Measurements from ENCODE around the gene RBM18.

The RBM18 gene

GRCh38 chr9:122220673-122221182 is 43.9 kb downstream of the RBM18 start:
- no peak for DNase-seq

DNA sequence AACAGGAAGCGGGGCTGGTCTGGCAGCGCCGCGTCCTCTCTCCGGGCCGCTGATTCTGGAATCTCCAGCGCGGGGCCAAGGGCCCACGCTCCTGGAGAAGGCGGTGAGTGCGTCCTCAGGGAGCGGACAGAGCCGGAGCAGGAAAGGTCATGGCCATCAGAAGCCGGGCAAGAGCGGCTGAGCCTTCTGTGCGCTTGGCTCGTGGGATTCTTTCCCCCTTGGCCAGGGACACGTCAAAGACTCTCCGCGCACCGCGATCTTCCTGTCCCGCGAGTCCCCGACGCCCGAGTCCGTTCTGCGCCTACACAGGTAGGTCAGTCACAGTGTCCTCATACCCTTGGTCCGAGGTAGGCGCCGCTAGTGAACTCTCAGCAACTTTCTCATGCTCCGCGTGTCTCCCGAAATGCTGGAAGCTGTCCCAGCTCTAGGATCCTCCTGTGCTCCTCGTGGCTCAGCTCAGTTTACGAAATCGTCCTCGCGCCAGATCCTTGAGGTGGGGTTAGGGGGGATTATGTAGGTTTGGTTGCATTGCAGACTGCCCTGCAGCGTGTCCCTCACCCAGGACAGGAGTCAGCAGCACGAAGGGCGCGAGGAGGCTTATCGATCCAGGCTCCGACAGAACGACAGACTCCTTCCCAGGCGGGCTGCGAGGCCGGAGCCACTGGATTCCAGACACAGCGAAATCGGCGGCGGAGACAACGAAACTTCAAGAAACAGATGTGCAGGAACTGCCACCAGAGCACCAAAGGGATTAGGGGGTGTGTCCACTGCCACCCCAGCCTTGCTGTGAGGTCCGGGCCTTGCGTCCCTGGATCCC is 44.6 kb downstream of the RBM18 start:
- DNase-seq, result no peak

GRCh38 chr9:122218935-122219855 is 45.4 kb downstream of the RBM18 start:
- DNase-seq, result no peak

DNA sequence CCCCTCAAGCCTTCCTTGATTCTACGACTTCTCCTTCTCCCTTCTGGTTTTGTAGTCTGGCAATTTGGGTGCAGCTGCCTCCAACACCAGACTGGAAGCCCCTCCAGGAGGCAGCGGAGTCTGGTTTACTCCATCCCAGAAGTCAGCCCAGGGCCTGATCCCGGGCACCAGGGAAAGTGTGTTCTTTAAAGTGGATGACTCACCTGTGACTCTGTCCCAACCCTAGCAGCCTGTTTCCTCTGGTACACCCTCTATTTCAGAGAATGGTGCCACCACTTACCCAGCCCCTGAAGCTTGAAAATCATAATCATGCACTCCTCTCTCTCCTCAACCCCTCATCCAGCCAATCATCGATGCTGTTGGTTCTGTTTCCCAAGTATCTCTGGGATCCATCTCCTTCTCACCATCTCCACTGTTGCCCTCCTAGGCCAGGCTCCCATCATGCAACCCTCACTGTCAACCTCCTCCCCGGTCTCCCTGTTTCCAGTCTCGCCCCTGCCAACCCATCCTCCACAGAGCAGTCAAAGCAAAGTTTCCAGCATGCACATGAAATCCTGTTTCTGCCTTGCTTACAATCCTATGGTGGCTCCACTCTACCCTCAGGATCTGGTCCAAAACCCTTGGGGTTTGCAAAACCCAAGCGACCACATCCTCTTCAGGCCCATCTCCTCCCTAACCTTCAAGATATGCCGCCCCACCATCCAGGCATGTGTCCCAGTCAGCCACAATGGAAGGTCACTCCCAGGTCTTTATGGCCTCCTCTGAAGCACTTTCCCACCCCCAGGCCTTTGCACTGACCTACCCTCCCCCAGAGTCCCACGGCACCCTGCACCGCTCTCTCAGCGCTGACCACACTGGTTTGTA is 46.3 kb downstream of the RBM18 start:
- DNase-seq, result no peak

DNA sequence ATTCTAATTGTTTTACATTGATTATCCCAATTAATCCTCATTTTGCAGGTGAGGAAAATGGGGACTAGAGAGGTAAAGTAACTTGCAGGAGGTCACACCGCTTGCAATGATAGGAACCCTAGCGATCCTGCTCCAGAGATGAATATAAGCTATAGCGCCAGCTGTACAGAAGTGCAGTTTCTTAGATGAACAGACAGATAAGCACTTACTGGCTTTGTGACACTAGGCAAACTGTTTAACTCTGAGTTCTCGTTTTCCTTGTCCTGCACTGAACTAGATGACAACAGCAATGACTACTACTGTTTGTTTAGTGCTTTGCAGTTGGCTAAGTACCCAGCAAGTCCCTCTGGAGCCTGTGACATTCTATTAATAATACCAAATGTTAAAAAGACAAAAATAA is 47.0 kb downstream of the RBM18 start:
- no peak for DNase-seq

- DNase-seq, result no peak
Observed at GRCh38 chr9:122216798-122217418, 47.7 kb downstream of the RBM18 start.

- DNase-seq, result no peak
Observed at GRCh38 chr9:122216138-122216797, 48.4 kb downstream of the RBM18 start.

- DNase-seq, result no peak
Observed at GRCh38 chr9:122215663-122216062, 49.0 kb downstream of the RBM18 start.

- no peak for DNase-seq
Observed at GRCh38 chr9:122214507-122214906, 50.1 kb downstream of the RBM18 start.

DNA sequence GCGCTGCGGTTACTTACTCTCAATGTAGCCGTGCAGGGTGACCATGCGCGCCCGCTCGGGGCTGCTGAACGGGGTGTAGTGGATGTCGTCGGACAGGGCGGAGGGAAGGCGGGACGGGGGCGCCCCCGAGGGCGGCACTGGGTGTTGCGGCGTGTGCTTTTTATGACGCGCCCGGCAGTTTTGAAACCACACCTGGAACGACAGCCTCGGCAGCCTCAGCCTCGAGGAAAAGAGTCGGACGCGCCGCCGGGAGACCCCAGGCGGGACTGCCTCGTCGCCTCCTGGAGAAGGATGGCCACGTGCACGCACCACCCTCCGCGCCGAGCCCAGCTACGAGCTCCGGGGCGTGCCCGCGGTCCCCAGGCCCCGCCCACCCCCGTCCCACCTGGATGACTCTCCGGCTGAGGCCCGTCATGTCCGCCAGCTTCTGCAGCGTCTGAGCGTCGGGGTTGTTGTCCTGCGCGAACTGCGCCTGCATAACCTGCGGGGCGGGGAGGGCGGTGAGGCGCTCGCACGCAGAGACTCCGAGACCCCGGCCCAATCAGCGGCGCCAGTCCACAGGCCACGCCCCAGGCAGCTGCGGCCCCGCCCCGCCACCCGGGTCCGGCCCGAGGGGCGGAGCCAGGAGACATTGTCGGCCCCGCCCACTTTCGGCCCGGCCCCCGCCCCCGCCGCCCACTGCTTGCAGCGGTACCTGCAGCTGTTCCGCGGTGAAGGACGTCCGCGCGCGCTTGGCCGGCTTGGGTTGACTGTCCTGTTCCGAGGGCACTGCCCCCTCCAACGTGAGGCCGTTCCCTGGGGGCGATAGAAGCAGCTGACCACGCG is 50.8 kb downstream of the RBM18 start:
- no peak for DNase-seq

DNA sequence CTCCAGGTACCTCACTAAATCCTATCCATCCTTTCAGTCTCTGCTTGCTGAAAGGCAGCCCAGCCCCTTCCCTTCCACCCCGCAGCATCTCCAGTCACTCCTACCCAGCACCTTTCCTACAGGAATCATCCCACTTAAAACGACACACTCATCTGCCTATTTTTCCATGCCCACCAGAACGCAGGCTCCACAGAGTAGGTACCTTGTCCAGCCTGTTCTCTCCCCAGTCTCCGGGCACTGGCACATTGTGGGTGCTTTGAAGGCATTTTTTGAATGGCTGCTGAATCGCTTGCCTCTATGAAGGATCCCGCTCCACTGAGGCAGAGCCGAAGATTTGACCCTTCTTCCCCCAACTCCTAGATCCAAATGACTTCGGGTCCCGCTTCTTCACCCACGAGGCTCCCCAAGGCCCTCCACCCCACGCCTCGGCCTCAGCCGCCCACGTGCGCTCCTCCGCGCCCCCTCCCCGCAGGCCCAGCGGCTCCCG is 51.5 kb downstream of the RBM18 start:
- no peak for DNase-seq

DNA sequence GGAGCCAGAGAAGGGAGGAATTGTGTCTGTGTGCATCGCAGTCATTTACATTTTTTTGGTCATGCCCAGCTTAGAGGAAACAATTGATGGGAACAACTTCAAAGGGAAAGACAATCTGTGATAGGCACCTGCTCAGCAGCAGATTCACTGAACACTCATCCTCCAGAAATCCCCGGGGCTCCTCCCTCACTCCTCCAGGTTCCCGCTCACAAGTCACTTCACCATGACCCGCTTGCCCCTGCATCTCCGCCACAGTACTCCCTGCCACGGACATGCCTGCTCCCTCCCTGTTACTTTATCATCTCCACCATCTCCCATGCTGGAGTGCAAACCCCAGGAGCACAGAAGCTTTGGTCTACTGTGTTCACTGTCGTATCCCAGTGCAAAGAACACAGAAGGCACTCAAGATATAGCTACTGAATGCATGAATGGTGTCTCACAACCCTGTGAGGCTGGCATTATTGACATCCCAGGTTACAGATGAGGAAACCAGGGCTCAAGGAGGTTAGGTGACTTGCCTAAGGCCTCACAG is 52.1 kb downstream of the RBM18 start:
- no peak for DNase-seq

GRCh38 chr9:122209451-122209850 is 55.2 kb downstream of the RBM18 start:
- no peak for DNase-seq

- no peak for DNase-seq
Observed at GRCh38 chr9:122207096-122207495, 57.5 kb downstream of the RBM18 start.

GRCh38 chr9:122206118-122207046 is 58.3 kb downstream of the RBM18 start:
- peak; percentile 14 for DNase-seq

GRCh38 chr9:122205176-122205575 is 59.5 kb downstream of the RBM18 start:
- no peak for DNase-seq

- no peak for DNase-seq
Observed at GRCh38 chr9:122204491-122204890, 60.1 kb downstream of the RBM18 start.

DNA sequence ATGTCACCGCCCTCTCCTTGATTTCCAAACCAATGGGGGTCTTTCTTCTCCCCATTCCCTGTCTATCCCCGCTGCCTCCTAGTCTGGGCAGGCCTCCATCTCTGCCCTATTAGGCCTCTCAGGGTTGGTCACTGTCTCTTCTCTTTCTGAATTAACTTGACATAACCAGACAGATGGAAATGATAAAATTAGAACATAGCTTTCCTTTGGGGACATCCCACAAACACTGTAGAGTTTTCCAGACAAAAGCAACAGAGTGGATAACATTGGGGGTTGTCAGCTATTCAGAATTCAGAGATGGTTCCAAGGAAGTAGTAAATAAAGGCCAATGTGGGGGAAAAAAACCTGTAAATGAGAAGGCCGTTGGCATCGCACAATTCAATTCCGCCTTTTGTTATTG is 60.6 kb downstream of the RBM18 start:
- DNase-seq, result no peak

- DNase-seq, result no peak
Observed at GRCh38 chr9:122202111-122202510, 62.5 kb downstream of the RBM18 start.

Measured in amniotic stem cell (primary cell).